ENCODE results near the gene FNIP1.
A peak's percentile ranks its signal among the peaks of the same experiment; 100 is the strongest.
"Not testable (repeated sequence)": the region's sequence is repeated elsewhere in the genome, so short reads cannot be mapped to it uniquely, and the experiment has no call there.

Gene FNIP1

DNA sequence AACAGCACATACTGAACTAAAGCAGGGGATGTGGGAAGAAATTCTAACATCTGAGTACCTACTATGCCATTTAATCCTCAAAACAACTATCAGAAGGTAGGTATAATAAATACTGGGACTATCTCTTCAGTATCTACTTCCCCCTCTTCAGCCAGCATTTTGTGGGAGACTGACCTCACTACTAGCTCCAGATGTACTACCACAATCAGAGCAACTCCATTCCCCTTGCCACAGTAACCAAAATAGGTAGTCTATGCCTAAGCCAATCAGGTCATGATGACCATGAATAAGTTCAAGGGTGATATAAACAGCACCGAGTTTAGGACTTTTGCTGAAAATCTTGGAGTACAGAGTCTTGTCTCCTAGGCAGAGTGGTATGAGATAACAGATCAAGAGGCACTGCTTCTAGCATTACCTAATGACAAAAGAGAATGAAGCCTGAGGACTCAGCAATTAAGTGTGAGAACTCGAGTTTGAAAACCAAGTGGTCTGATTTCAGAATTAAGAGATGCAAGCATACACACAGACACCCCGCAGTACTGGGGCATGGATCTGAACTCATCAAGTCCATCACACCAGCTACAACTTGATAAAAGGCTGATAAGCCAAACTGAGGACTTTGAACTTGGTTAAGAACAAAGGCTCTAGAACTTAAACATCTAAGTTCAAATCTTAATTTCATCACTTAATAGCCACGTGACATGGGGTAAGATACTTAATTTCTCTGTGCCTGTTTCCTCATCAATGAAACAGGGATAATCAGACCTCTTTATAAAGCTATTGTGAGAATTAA lies 9.7 kb downstream of the FNIP1 start:
- no peak for DNase-seq (ENCODE audit: low spot score)

DNA sequence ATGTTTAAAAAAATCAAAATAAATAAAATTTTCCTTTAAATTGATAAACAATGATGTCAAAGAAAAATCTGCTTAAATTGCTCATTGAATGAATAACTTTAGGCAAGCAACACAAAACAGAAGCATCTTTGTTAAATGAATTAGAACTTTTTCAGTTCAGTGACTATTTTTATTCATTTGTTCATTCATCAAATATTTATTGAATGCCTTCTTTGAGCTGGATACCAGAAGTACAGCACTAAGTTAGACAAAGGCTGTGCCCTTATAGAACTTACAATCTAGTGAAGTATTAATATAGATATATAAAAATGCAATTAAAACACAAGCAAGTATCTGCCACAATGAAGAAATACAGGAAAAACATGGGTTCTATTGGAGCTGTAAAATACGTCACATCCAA lies 10.8 kb downstream of the FNIP1 start:
- no peak for DNase-seq (ENCODE audit: low spot score)

DNA sequence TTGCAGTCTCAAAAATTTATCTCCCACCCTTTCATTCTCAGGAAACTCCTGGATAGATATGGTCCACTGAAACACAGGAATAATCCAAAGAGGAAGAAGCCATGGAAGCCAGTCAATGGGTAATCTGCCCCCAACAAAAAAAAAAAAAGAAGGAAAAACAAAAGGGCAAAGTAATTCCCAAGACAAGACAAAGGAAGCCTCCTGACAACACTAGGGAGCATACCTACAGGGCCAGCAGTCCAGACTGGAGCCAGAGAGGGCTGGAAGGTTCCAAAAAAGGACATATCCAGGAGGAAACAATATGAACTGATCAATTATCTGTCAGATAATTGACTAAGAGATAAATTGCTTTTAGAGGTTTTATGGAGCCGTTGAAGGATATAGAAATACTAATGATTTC lies 12.9 kb downstream of the FNIP1 start:
- no peak for DNase-seq (ENCODE audit: low spot score)

DNA sequence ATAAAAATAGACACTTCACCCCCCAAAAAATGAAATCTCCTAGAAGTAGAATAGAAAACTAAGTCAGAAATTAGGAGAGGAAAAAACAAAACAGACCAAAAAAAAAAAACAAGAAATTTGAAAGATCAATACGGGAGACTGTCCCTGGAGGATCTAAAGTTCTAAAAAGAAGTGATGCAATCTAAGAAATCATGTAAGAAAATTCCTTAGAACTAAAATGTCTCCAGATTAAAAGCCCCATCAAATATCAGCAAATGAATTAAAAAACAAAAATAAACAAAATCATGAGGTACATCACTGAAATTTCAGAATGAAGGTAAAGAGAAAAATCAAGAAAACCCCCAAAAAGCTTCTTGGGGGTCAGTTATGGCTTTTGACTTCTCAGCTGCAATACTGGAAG lies 13.5 kb downstream of the FNIP1 start:
- DNase-seq (ENCODE audit: low spot score): no peak

DNA sequence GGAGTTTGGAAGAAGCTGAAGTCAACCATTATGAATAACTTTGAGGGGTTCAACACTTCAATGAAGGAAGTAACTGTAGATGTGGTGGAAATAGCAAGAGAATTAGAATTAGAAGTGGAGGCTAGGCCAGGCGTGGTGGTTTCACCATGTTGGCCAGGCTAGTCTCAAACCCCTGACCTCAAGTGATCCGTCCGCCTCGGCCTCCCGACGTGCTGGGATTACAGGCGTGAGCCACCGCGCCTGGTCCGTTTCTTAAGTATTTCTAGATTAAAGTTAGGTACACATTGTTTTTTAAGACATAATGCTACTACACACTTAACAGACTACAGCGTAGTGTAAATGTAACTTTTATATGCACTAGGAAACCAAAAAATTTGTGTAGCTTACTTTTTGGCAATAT lies 14.1 kb downstream of the FNIP1 start:
- no peak for DNase-seq (ENCODE audit: low spot score)

DNA sequence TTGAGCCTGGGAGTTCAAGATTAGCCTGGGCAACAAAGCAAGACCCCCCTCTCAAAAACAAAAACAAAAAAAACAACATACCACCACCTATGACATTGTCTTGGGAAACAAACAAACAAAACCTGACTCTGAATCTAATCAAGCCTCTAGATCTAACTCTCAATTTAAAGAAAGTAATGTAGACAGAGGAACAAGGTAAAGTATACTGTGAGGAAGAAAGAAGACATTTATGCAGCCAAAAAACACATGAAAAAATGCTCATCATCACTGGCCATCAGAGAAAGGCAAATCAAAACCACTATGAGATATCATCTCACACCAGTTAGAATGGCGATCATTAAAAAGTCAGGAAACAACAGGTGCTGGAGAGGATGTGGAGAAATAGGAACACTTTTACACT lies 18.7 kb downstream of the FNIP1 start:
- not testable (repeated sequence) for DNase-seq (ENCODE audit: low spot score)

DNA sequence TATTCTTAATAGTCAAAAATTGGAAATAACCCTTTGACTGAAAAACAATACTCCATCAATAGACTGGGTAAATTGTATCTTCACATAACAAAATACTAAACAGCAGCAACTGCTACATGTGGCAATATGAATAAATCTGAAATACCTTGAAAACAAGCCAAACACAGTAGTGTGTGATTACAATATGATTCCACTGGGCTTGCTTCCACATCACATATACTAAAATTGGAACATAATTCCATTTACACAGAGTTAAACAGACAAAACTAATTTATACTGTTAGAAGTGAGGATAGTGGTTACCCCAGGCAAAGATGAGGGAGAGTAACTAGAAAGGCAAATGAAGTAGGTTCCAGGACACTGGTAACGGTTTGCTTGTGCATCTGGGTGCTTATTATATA lies 20.4 kb downstream of the FNIP1 start:
- DNase-seq (ENCODE audit: low spot score): no peak

DNA sequence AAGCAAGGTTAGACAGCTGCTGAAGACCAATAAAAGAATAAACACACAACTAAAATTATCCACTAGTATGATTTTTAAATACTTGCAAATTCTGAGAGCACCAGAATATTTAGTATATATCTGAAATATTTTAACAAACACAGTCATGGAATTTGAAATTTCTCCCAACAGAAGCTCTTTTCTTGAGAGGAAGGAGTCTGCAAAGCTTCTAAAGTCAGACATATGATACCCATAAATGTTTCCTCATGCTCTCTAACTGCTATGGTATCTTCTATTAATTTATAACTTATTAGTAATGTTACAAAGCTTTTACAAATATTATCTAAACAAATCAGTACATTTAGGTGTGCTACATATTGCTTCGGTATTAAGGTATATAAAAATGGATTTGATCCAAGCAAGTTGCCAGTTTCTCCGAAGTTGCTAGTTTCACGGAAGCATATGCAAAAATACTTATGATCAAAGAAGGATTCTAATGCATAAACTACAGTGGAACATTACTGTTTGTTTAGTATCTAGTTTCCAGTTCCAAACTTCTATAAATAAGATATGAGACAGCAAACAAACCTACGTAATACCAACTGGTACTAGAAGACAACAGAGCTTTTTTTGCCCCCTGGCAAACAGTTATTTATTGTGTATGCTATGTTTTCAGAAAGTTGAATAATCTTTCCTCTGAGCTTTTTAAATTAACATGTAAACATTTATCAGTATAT lies 22.0 kb downstream of the FNIP1 start:
- no peak for DNase-seq (ENCODE audit: low spot score)

DNA sequence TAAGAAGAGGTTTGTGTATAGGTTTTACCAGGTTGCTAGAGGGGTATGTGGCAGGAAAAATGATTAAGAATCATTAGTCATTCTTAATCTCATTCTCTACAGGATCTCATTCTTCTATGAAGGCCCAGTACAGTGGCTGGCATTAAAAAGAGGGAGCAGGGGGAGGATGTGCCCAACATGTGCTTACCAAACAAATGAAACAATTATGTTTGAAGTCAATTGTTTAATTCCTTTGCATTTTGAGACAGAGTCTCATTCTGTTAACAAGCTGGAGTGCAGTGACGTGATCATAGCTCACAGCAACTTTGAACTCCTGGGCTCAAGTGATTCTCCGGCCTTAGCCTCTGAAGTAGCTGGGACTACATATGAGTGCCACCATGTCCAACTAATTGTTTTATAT lies 23.0 kb downstream of the FNIP1 start:
- peak; percentile 87 for DNase-seq (ENCODE audit: low spot score)

DNA sequence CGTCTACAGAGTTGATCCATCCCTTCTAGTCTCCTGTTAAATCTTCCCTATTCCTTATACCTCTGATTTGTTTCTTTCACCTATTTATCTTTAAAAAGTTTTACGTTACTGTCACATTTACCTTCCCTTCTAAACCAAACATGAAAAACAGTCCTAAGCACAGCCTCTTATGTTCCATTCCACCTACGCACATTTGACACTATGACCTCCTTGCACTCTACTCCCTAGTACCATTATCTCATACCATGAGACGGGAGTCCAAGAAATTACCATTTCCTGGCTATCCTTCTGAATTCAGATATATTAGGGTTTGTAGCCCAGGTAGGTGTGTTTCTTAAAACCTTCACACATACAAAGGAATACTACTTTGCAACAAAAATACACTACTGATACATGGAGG lies 25.1 kb downstream of the FNIP1 start:
- no peak for DNase-seq (ENCODE audit: low spot score)

DNA sequence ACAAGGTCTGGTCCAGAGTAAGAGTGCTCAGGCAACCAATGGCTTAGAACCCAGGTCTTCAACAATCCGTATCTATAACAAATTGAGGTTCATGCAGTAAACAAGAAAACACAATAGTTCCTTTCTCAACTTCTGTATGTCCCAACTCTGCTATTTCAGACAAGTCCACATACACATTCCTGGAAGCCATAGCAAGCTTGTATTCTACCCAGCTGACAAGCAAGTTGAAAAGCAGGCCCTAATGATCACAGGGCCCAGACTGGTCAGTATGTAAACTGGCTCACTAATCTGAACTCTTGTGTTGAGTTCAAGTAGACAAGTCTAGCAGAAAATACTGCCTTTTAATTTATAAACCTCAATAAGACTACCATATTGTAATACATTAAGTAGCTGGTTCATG lies 26.9 kb downstream of the FNIP1 start:
- DNase-seq (ENCODE audit: low spot score): no peak

DNA sequence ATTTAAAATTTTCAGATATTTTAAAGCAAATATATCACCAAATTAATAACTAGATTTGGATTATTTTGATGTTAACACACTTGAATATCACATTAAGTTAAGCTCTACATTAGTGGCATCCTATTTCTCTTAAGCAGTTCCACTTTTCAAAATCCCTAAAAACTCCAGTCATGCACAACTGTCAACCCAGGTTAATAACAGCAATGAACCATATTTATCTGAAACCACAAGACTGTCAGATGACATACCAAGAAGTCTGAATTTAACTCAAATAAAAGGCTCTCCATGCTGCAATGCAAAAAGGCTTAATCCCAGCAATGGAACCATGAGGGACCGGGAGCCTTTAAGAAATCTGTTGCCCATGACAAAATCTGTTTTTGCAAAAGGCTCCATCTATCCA lies 27.5 kb downstream of the FNIP1 start:
- no peak for DNase-seq (ENCODE audit: low spot score)

DNA sequence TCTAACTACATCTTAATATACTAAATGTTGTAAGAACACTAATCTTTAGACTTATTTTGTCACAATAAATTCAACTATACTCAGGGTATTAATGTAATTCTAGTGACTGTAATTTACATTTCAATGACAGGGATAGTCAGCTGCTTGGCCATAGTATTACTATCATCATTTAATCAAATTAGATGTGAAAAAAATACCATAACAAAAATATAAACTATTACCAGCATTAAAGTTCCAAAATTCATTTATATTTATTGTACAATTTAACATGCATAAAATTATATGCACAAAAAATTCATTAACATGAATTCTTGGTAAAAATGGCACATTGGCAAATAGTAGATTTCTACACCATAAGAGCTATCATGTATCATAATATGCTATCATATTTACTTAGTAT lies 28.9 kb downstream of the FNIP1 start:
- no peak for DNase-seq (ENCODE audit: low spot score)

DNA sequence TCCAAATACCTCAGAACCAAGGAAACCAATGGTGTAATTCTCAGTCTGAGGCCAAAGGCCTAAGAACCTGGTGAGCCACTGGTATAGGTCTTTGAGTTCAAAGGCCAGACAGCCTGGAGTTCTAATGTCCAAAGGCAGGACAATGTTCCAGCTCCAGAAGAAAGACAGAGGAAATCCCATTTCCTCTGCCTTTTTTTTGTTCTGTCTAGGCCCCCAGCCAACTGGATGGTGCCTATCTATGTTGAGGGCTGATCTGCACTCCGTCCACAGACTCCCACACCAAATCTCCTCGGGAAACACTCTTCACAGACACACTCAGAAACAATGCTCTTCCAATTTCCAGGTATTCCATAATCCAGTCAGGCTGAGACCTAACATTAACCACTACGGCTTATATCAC lies 30.1 kb downstream of the FNIP1 start:
- no peak for DNase-seq (ENCODE audit: low spot score)

DNA sequence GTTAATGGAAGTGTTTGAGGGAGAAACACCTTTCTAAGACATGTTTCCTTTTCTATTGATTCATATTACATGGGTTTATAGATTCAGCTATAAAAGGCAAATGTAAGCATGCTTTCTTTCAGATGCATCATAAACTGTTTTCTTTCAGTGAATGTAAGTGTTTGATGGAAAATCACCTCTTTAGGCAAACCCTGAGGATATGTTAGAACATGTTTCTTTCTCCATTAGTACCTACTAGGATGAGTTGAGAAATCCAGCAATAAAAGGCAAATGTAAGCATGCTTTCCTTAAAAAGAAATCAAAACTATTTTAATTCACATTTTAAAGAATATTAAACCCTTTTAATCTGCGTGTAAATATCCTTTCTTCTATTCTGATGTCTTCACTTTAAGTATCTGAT lies 31.6 kb downstream of the FNIP1 start:
- no peak for DNase-seq (ENCODE audit: low spot score)

DNA sequence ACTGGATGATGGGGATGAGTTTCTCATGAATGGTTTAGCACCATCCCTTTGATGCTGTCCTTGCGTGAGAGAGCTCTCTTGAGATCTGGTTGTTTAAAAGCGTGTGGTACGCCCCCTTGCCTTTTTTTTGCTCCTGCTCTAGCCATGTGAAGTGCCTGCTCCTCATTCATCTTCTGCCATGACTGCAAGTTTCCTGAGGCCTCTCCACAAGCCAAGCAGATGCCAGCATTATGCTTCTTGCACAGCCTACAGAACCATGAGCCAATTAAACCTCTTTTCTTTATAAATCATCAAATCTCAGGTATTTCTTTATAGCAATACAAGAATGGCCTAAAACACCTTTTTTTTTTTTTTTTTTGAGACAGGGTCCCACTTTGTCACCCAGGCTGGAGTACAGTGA lies 32.8 kb downstream of the FNIP1 start:
- DNase-seq (ENCODE audit: low spot score): no peak

DNA sequence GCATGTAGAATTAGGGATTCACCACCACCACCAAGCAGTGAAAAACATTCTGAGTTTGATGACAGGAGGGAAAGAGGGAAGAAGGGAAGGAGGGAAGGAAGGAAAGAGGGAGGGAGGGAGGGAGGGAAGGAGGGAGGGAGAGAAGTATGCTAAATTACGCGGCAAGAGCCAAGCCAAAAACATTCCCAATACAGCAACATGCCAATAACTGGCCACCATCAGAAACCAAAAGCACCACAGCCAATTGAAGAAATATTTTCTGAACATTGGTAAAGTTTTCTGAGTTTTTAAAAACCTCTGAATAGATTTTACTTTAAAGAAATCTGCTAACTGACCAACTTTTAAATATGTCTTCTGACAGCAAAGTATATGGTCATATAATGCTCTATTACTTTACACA lies 36.0 kb downstream of the FNIP1 start:
- DNase-seq (ENCODE audit: low spot score): no peak

DNA sequence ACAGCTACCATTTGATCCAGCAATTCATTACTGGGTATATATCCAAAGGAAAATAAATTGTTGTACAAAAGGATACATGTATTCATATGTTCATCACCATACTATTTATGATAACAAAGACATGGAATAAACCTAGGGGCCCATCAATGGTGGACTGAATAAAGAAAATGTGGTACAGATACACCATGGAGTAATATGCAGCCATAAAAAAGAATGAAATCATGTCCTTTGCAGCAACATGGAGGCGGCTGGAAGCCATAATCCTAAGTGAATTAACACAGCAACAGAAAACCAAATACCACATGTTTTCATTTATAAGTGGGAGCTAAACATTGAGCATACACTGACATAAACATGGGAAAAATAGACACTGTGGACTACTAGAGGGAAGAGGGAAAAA lies 37.1 kb downstream of the FNIP1 start:
- DNase-seq (ENCODE audit: low spot score): no peak

DNA sequence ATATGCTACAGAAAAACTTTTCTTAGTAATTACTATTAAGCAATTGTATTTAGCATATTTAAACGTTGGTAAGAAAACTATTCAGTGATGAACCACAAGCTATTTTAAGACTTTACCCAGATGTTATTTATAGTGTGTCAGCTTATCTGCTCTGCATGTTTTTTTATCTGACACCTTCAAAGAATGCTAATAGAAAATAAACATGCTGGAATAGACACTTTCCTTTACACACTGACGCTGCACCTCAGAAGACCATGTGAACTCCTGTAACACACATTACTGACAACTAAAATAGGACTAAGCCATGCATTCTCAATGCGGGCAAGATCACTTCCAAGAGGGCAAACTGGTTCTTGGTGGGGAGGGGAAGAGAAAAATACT lies 38.3 kb downstream of the FNIP1 start:
- DNase-seq (ENCODE audit: low spot score): no peak

DNA sequence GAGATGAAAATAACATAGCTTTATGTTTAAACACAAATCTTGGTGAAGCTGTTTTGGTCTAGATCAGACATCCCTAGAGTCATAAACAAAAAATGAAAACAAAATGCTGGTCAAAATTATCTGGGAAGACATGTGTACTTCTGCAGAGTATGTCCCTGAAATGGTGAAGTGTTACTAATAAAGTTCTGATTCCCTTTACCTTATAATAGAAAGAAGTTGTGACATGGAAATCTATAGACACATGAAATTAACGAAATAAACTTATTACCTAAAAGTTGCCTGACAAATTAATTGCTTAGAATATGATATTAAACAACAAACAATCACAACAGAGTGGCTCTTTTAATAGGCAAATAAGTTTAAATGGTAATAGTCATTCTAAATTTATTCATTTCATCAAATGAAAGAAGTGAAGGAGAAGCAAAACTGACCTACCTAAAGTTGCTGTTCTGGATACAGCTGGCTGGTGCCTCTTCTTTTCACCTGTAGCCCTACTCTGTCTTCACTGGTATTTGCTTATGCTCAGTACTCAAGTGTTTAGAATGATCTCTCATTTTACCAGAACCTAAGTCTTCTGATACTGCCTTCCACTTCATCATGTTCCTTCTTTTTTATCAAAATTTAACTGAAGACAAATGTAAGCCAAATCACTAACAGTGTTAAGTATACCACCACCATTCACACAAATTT lies 38.8 kb downstream of the FNIP1 start:
- DNase-seq (ENCODE audit: low spot score): no peak

DNA sequence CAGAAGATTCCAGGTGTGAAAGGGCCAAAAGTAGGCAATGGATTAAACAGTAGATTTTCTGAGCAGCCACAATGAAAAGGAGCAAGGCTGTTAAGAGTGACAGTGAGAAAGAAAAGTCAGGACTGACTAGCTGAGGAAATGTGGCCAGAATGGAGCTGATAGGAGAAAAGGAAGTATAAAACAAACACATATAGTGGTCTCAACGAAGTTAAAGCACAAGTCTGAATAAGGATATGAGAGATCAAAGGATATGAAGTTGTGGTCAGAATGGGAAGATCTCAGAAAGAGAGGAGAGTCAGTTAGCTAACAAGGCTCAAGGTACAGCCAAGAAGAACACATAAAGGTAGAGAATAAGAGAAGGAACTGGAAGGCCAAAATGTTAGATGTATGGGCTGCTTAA lies 39.9 kb downstream of the FNIP1 start:
- DNase-seq (ENCODE audit: low spot score): no peak

DNA sequence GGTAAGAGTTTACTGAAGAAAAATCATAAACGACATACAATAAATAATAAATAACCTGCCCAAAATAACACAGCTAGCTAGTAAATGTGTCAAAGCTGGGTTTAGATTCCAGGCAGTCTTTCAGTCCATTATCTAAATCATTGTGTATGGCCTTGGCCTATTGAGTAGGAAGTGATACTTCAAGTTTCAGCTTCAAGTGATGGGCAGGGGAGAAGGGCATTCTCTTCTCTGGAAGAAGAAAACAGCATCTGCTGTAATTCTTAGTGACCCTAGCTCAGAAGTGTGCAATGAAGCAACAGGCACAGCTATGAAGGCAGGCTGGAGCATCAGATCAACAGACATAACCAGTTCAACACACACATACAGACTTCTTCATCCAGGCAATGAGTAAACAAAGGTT lies 42.5 kb downstream of the FNIP1 start:
- no peak for DNase-seq (ENCODE audit: low spot score)

DNA sequence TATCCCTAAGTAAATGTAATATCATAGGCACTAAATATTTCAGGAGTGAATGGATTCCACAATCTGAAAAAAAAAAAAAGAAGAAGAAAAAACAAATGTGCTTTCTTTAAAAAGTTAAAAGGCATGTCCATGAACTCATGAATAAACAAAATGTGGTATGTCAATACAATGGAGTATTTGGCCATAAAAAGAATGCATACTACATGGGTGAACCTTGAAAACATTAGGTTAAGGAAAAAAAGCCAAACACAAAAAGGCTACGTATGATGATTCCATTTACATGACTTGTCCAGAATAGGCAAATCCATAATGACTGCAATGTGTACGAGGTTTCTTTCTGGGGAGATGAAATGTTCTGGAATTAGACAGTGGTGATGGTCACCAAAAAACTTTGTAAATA lies 45.3 kb downstream of the FNIP1 start:
- no peak for DNase-seq (ENCODE audit: low spot score)

All from Ammon's horn (tissue), 1 donor.